ENCODE measurements around the gene PDCD6IP.
"Not testable (repeated sequence)": the region's sequence is repeated elsewhere in the genome, so short reads cannot be mapped to it uniquely, and the experiment has no call there.

The PDCD6IP gene

GRCh38 chr3:33798418-33799201, at the start of gene PDCD6IP:
Gene PDCD6IP (plus strand): TSS chr3:33798630. CDS start chr3:33798729, 99 bp downstream.
- DNase-seq: peak; percentile 90

- DNase-seq: no peak
Observed at GRCh38 chr3:33749546-33750210, 48.8 kb upstream of the PDCD6IP start.

- no peak for DNase-seq
Observed at GRCh38 chr3:33750211-33750548, 48.2 kb upstream of the PDCD6IP start.

GRCh38 chr3:33751336-33751735, 47.1 kb upstream of the PDCD6IP start:
- DNase-seq: no peak

- not testable (repeated sequence) for DNase-seq
Observed at GRCh38 chr3:33754391-33754790, 44.0 kb upstream of the PDCD6IP start.

- DNase-seq: no peak
Observed at GRCh38 chr3:33758281-33758680, 40.1 kb upstream of the PDCD6IP start.

- DNase-seq: no peak
Observed at GRCh38 chr3:33758864-33759263, 39.6 kb upstream of the PDCD6IP start.

- no peak for DNase-seq
Observed at GRCh38 chr3:33768578-33769330, 29.7 kb upstream of the PDCD6IP start.

- no peak for DNase-seq
Observed at GRCh38 chr3:33773637-33774036, 24.8 kb upstream of the PDCD6IP start.

GRCh38 chr3:33775363-33775762, 23.1 kb upstream of the PDCD6IP start:
- no peak for DNase-seq

GRCh38 chr3:33777996-33778395, 20.4 kb upstream of the PDCD6IP start:
- DNase-seq: no peak

GRCh38 chr3:33779751-33780150, 18.7 kb upstream of the PDCD6IP start:
- DNase-seq: no peak

GRCh38 chr3:33781413-33781812, 17.0 kb upstream of the PDCD6IP start:
- DNase-seq: not testable (repeated sequence)

GRCh38 chr3:33786565-33787327, 11.7 kb upstream of the PDCD6IP start:
- DNase-seq: no peak

- DNase-seq: peak; percentile 56
Observed at GRCh38 chr3:33787328-33788009, 11.0 kb upstream of the PDCD6IP start.

- DNase-seq: no peak
Observed at GRCh38 chr3:33789183-33789954, 9.1 kb upstream of the PDCD6IP start.

- no peak for DNase-seq
Observed at GRCh38 chr3:33790091-33790490, 8.3 kb upstream of the PDCD6IP start.

GRCh38 chr3:33791477-33792166, 6.8 kb upstream of the PDCD6IP start:
- DNase-seq: no peak

GRCh38 chr3:33792167-33792892, 6.1 kb upstream of the PDCD6IP start:
- DNase-seq: no peak

- no peak for DNase-seq
Observed at GRCh38 chr3:33795131-33795530, 3.3 kb upstream of the PDCD6IP start.
